NCI-H187 (cell line): ENCODE measurements around the gene TEX29.

Experiments used
- DNase-seq, 2 experiments: peaks; one replicate each; lab custom pipeline; 2025; lab: John Stamatoyannopoulos, UW

The TEX29 gene

GRCh38 chr13:111291908-111292307 lies 28.5 kb upstream of the TEX29 start:
- no peak for DNase-seq

GRCh38 chr13:111292710-111293485 lies 27.5 kb upstream of the TEX29 start:
- DNase-seq, result peak; percentile 70 to 75

GRCh38 chr13:111295886-111296285 lies 24.6 kb upstream of the TEX29 start:
- DNase-seq, result no peak

GRCh38 chr13:111296417-111296816 lies 24.0 kb upstream of the TEX29 start:
- DNase-seq, result no peak

DNA sequence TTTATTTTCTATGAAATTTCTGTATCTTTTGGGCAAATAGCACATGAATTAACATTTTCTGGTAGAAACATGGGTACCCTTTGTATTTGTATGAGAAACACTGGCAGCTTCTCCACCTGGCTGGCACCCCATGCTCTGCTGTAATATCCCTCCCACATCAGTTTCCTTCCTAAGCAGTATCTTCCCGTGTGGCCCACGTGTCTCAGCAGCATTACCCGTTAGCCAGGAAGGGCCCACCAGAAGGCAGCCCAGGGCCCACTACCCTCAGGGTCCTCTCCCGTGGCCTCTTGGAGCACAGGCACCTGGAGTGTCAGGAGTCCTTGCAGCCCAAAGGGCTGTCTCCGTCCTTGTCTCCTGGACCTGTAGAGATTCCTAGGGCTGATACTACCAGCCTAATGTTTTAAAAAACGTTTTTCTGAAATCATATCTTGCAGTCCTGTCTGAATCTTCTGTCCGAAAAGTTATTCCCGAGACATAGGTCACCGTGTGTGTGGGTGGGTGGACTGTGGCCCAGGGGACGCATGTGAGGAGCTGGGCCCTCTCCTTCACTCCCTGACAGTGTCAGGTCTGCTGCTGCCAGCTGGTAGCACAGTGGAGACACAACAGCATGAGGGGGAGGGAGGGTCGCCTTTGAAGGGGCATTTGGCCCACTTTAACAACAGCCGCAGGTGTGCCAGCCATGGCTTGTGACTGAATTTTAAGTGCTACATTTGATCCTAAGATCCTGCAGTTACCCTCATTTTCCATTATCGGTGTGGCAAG lies 22.0 kb upstream of the TEX29 start:
- no peak for DNase-seq

DNA sequence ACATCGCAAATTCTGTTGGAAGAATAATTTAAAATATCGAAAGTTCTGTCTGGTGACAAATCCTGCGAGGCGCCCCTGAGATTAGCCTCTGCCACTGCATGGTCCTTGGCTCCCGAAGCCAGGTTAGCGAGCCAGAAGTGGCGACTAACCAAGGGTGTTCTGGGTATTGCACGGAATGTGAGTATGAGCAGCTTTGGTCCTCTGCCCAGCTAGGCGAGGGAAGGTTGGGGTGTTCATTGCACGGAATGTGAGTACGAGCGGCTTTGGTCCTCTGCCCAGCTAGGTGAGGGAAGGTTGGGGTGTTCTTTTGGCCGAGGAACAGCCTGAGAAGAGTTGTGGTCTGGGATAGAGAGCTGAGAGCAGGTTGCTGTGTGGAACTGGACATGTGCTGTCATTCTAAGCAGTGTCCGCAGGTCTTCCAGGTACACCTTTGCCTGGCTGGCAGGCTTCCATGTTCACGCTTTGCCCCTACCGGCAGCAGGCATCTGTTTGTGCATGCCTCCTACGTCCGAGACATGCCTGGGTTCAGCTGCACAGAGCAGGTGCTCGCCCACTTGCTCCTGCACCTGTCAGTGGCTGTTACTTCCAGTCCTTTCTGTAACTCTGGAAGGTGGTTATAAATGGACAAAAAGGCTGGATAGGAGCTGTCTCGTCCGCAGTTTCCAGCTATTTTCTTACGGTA lies 18.3 kb upstream of the TEX29 start:
- DNase-seq, result no peak

DNA sequence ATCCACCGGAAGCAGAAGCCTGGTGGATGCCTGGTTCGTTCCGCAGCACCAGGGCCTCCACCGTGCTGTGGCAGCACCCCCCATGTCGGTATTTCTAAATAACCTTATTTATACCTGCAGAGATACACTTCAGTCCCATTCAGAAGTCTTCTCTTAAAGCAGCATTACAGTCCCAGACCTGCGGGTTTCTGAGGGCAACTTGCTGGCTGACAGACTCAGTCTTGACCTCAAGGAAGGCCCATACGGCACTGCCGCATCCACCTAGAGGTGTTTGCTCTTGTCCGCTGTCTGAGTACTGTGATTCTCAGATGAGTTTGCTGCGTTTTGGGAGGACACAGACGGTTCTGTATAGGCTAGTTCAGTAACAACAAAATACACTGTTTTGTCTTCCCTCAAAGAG lies 16.9 kb upstream of the TEX29 start:
- no peak for DNase-seq

GRCh38 chr13:111304041-111304544 lies 16.3 kb upstream of the TEX29 start:
- DNase-seq, result no peak

DNA sequence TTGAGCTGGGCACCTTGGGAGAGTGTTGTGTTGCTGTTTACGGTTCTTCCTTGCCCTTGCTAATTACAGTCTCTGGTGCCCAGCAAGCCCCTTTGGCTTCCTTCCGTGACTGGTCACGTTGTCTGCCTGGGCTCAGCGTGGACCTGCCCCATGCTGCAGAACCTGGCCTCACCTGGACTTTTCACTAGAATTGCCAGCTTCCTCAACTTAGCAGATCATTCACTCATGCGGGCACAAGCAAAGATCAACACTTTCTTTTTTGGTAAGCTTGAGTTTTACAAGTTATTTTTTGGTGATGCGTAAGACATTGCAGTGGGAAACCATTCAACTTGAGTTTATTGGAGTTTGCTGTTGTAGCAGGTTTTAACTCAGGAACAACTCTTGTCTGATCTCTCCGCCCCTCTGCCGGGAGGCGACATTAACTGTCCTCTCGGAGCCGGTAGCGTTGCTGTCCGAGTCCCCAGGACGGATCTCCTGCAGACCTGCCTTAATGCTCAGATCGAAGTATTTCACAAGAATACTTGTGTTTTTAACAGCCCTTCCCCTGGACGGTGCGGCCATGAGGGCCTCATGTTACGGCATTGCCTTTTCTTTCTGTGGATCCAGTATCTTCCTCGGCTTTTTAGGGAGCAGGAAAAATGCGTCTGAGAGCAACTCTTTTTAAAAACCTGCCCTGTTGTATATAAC lies 15.7 kb upstream of the TEX29 start:
- DNase-seq, result no peak

GRCh38 chr13:111312944-111313590 lies 7.4 kb upstream of the TEX29 start:
- DNase-seq, result no peak

DNA sequence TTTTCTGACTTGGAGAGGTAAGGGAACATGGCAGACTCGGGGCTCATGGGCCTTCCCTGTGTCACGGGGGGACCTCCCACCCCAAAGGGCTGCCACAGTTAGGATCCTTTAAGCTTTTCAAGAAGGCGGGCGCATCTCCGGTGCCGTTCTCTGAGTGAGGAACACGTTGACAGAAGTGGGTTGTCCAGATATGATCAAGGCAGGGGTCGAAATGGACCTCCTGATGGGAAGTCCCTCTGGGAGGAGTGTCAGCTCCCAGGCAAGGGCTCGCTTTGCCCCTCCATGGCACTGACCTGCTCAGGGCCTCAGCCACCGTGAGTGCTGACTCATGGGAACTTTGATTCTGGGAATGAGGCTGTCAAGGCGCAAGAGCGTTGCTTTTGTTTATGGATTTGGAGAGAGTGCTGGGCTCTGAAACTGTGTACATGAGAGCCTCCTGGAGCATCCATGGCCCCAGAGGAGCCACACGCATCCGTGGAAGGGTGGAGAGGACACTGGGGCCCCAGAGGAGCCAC lies 6.5 kb upstream of the TEX29 start:
- no peak for DNase-seq

DNA sequence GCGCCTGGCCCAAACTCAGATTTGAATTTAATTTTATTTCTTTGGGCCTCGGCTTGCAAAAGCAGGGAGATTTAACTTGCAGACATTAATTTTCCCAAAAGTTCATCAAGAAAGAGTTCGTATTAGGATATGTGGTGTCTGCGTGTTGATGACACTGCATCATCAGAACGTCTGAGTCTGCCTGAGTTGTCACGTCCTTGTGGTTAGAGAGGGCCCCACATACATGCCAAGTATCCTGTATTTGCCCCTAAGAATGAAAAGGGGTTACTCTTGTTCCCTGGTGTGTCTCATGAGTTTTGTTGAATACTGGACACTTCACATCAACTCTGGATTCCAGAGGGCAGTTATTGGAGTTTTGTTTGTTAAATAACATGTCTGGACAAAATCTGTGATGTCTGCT lies 5.6 kb upstream of the TEX29 start:
- DNase-seq, result no peak

DNA sequence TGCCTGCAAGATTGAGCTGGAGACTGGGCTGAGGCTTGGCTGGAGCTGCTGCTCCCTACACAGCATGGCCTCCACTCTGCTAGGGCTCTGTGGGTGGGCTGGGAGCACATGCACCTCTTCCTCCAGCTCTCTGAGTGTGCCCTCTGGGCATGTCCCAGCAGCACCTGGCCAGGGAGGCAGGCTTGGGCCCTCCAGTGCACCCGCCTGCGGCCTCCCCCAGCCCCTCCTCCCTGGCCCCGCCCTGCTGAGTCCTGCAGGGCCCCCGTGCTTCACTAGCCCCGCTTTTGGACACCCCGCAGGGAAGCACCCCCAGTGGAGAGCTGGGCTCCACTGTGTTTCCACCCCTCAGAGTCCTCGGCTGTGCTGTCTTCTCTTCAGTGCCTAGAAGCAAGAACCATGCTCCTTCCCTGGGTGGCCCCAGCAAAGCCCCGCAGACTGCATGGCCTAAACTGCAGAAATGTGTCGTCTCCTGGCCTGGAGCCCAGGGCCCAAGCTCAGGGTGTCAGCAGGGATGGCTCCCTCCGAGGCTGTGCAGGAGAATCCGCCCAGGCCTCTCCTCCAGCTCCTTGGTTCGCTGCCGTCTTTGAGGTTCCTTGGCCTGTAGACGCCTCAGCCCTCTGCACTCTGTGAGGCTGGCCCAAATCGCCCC lies 5.0 kb upstream of the TEX29 start:
- DNase-seq, result no peak

DNA sequence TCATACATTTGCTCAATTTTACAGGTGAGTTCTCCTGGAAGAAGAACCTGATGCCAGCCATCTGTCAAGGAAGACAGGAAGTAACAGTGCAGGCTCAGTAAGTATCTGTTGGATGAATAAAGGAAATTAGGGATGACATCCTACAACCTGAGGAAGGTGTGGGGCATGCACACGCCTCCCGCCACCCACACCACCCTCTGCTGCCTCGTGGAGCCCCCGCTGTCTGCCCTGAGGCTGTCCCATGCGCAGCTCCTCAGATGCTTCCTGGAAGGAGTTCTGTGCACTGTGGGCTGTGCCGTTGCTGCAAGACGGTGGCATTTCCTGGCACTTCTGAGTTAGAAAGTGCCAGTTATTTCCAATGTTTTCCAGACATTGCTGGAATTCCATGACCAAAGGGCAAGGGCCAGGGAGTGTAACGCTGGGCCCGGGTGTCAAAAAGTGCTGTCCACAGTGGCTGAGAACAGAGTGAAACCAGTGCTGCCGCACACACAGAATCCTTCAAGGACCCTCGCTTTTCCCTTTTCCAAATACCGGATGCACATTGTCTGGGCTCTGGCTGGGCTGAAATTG lies 4.2 kb upstream of the TEX29 start:
- DNase-seq, result no peak

DNA sequence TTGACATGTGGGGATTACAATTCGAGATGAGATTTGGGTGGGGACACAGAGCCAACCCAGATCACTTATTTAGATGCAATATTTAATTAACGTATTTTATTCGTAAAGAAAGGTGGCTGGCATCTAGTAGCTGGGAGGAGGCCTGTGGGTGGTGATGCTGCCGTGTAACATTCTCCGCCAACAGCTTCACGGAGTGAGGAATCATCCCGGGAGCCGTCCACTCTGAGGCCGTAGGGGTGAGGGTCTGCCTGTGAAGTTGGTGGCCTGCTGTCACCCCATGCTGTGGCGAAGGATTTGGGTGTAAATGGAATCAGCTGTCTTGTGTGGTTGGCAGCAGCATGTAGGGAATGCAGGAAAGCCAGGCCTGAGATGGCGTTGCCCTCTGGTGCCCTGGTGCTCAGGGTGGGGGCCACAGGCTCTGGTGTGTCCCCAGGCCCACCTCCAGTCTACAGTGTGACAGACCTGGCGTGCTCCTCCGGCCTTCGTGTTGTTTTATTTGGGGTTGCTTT lies 3.3 kb upstream of the TEX29 start:
- DNase-seq, result no peak

- DNase-seq, result no peak
These were observed 2.7 kb upstream of the TEX29 start for GRCh38 chr13:111317571-111318345.

DNA sequence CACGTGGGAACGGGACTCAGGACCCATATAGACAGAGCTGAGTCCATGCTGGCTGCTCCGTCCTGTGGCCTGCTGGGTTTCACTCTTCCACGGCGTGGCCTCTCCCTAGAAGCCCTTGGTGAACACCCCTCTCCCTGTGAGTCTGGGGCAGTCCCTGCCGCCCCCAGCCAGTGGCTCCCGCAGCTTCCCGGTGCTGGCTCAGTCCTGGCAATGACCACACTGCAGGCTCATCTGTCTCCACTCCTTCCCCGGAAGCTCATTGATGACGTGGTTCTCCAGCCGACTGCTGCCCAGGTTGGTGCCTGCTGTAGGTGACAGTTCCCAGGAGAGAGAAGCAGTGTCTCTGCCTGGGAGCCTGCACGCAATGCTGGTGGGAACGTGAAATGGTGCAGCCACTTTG lies 2.1 kb upstream of the TEX29 start:
- DNase-seq, result no peak

DNA sequence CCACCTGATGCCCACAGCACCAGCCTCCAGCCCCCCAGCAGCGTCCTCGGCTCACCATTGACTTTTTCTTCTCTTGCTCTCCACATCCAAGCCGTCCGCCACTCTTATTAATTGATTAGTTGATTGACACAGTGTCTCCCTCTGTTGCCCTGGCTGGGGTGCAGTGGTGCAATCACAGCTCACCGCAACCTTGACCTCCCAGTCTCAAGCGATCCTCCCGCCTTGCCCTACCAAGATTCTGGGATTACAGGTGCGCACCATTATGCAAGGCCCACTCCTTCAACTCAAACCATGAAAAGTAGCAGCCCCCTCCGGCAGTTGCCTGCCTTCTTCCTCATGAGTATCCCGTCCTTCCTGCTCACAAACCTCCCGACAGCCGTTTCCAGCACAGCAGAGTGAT lies 921 bp upstream of the TEX29 start:
- DNase-seq, result no peak
